HG02938 (cell line): ENCODE data around the gene PTPRD.

Experiments
- ATAC-seq: cut with Tn5 transposase; IDR thresholded peaks from one replicate; pipeline ENCODE4 v1.9.1; 2021; ENCODE audit warnings: mild to moderate bottlenecking, moderate library complexity; ENCODE audit not compliant: unreplicated experiment

Gene PTPRD

GRCh38 chr9:10208691-10209069 is 404.1 kb downstream of the PTPRD start:
- no peak for ATAC-seq

GRCh38 chr9:10204276-10204675 is 408.5 kb downstream of the PTPRD start:
- no peak for ATAC-seq

- no peak for ATAC-seq
Observed at GRCh38 chr9:10173561-10173960, 439.2 kb downstream of the PTPRD start.

- no peak for ATAC-seq
Observed at GRCh38 chr9:10172476-10172875, 440.3 kb downstream of the PTPRD start.

- no peak for ATAC-seq
Observed at GRCh38 chr9:10168241-10168640, 444.6 kb downstream of the PTPRD start.

- ATAC-seq = no peak
Observed at GRCh38 chr9:10148796-10149195, 464.0 kb downstream of the PTPRD start.

GRCh38 chr9:10146517-10147331 is 466.1 kb downstream of the PTPRD start:
- ATAC-seq = no peak

GRCh38 chr9:10144355-10144754 is 468.4 kb downstream of the PTPRD start:
- ATAC-seq = no peak

GRCh38 chr9:10135553-10135952 is 477.2 kb downstream of the PTPRD start:
- ATAC-seq = no peak

GRCh38 chr9:10134266-10134665 is 478.5 kb downstream of the PTPRD start:
- ATAC-seq = no peak

- ATAC-seq = no peak
Observed at GRCh38 chr9:10130061-10130675, 482.6 kb downstream of the PTPRD start.

- no peak for ATAC-seq
Observed at GRCh38 chr9:10127867-10128266, 484.9 kb downstream of the PTPRD start.

- ATAC-seq = no peak
Observed at GRCh38 chr9:10112798-10113197, 500.0 kb downstream of the PTPRD start.

GRCh38 chr9:10112070-10112469 is 500.7 kb downstream of the PTPRD start:
- no peak for ATAC-seq

- ATAC-seq = no peak
Observed at GRCh38 chr9:10108815-10109214, 504.0 kb downstream of the PTPRD start.

- no peak for ATAC-seq
Observed at GRCh38 chr9:10104774-10105173, 508.0 kb downstream of the PTPRD start.

GRCh38 chr9:10095208-10095607 is 517.6 kb downstream of the PTPRD start:
- no peak for ATAC-seq

GRCh38 chr9:10094563-10094962 is 518.2 kb downstream of the PTPRD start:
- ATAC-seq = no peak

- ATAC-seq = no peak
Observed at GRCh38 chr9:10080012-10080411, 532.8 kb downstream of the PTPRD start.

- peak; percentile 68 for ATAC-seq
Observed at GRCh38 chr9:10079284-10079964, 533.4 kb downstream of the PTPRD start.

- ATAC-seq = peak; percentile 43
Observed at GRCh38 chr9:10071579-10071978, 541.2 kb downstream of the PTPRD start.
